H1 (cell line): ENCODE data around the gene POLR1C. TPM values are rescaled to one million over a fixed set of nuclear protein-coding genes. Genes with fewer than 3 reads are reported as not detected.

Experiments used
- CBX8 ChIP-seq: fragments of 300-800, 300-1000 bp; sonication (generic); IDR thresholded peaks from 2 replicates; pipeline ENCODE4 v1.7.1; 2016; ENCODE audit warnings: low read depth, low read length, borderline replicate concordance
- CHD1 ChIP-seq: IDR thresholded peaks from 2 replicates; pipeline ENCODE4 v1.6.1; 2012; ENCODE audit warnings: low read depth, low read length, improper control_type of control experiment
- CHD7 ChIP-seq: fragments of 300-600 bp; sonication (generic); IDR thresholded peaks from 2 replicates; pipeline ENCODE4 v1.7.1; 2012; ENCODE audit warnings: low read length, moderate library complexity, mild to moderate bottlenecking, inconsistent platforms; ENCODE audit not compliant: insufficient replicate concordance
- MAFK ChIP-seq: IDR thresholded peaks from 2 replicates; pipeline ENCODE4 v1.6.1; 2012; ENCODE audit warnings: low read depth, mild to moderate bottlenecking, improper control_type of control experiment, low read length
- SIN3A ChIP-seq, 2 experiments: IDR thresholded peaks in 1 of 2; conservative IDR thresholded peaks in 1 of 2; 2 replicates each; pipeline ENCODE4 v1.6.1; 2011 to 2012; ENCODE audit warnings: low read length in 2 of 2, improper control_type of control experiment in 1 of 2, low read depth in 1 of 2, mild to moderate bottlenecking in 1 of 2
- SIRT6 ChIP-seq: IDR thresholded peaks from one replicate; pipeline ENCODE4 v1.7.1; 2012; ENCODE audit warnings: low read length, inconsistent platforms
- TAF7 ChIP-seq: optimal IDR thresholded peaks from 2 replicates; pipeline ENCODE3; 2011; ENCODE audit warnings: low read depth, mild to moderate bottlenecking, inconsistent platforms, low read length, moderate library complexity, borderline replicate concordance
- TCF12 ChIP-seq: IDR thresholded peaks from 2 replicates; pipeline ENCODE4 v1.6.1; 2011; ENCODE audit warnings: low read depth, mild to moderate bottlenecking, low read length
- polyA plus RNA-seq, 7 experiments: library from polyadenylated mRNA; depleted of rRNA in 3 of 7; stranded (reverse) in 5 of 7; unstranded in 2 of 7; fragments of >200 nt in 5 of 7; fragments of 200-250 nt in 2 of 7; gene quantifications; 1 replicate in 5 of 7; 2 replicates in 1 of 7; 4 replicates in 1 of 7; pipeline versions ENCODE4 v1.2.1 to v1.2.3, GENCODE V29; 2011 to 2013; ENCODE audit warnings: missing spikeins in 2 of 7, mixed read lengths in 2 of 7
- total RNA-seq: library from RNA; stranded (reverse); fragmentation: NEBNext Ultra II Directional; extraction: Animal tissue kit (Norgen Biotek cat#: 25700); gene quantifications from 2 replicates; pipeline ENCODE4 v1.2.1, GENCODE V29; 2021
- TF ChIP-seq, protein P1 (sequence below): IDR thresholded peaks from 2 replicates; pipeline ENCODE4 v1.6.1; 2012; ENCODE audit warnings: inconsistent platforms
- TF ChIP-seq, protein P2 (sequence below): IDR thresholded peaks from 2 replicates; pipeline ENCODE4 v1.6.1; 2012; ENCODE audit warnings: inconsistent platforms

Gene POLR1C
- total and polyA plus RNA-seq, 2 of the 8 experiments (the other 6 are each of a cell fraction or from before 2014, with no cell fraction given) = 42.9 to 49.6 TPM

DNA sequence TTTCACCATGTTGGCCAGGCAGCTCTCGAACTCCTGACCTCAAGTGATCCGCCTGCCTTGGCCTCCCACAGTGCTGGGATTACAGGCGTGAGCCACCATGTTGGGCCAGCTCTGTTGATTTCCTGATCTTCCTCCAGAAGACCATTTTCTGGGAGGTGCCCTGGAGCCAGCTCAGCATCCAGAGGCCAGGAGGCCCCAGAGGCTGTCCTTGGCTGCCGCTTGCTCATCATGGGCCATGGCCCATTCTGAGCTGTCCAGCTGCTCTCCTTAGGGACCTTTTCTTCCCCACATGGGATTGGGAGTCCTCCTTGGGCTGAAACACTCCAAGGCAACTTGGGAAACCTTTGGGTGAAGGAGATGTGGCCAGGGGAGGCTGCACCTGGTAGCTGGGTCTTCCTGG, 22.1 kb upstream of the POLR1C start (continued):
- no peak for TF ChIP-seq CHD7
- no peak for TF ChIP-seq SIRT6
- TF ChIP-seq, protein P1, sequence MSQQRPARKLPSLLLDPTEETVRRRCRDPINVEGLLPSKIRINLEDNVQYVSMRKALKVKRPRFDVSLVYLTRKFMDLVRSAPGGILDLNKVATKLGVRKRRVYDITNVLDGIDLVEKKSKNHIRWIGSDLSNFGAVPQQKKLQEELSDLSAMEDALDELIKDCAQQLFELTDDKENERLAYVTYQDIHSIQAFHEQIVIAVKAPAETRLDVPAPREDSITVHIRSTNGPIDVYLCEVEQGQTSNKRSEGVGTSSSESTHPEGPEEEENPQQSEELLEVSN = no peak
- no peak for TF ChIP-seq CBX8
- TF ChIP-seq TCF12 = no peak
- no peak for TF ChIP-seq CHD1
- TF ChIP-seq, protein P2, sequence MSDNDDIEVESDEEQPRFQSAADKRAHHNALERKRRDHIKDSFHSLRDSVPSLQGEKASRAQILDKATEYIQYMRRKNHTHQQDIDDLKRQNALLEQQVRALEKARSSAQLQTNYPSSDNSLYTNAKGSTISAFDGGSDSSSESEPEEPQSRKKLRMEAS = no peak
- no peak for TF ChIP-seq TAF7
- TF ChIP-seq SIN3A (conservative IDR thresholded peaks at IDR 0.05 in 1 of 2, IDR thresholded peaks at IDR 0.05 in 1 of 2; ENCODE audit: low read depth in 1 of 2, low read length in 2 of 2) = no peak
- no peak for TF ChIP-seq MAFK
